ENCODE results near the gene SYF2.
A peak's percentile ranks its signal among the peaks of the same experiment; 100 is the strongest.

The SYF2 gene

GRCh38 chr1:25232866-25233784 is 823 bp upstream of the SYF2 start:
- H3K9me3 Mint-ChIP-seq: no peaks in the 10 kb centered on the region
- H3K4me3 Mint-ChIP-seq: no peak overlapping the region
- peaks cover 18 to 23% of the 10 kb centered on the region in 2 donors for H3K36me3 Mint-ChIP-seq
- no peaks in the 10 kb centered on the region for H3K27me3 Mint-ChIP-seq
- peak; percentile 82 to 83 for ATAC-seq (replicated peaks)
- H3K4me1 Mint-ChIP-seq: peaks cover 29 to 49% of the 10 kb centered on the region in 2 donors
- peak; percentile 76 for DNase-seq
- no peak overlapping the region for H3K27ac Mint-ChIP-seq

GRCh38 chr1:25223471-25223870 is 8.8 kb downstream of the SYF2 start:
- no peak for DNase-seq
- no peak for ATAC-seq (replicated peaks)
- Mint-ChIP-seq H3K27me3 (no peaks in the 10 kb centered on the region), H3K36me3 (peaks cover 41 to 53% of the 10 kb centered on the region in 2 donors), H3K4me1 (peaks cover 3 to 10% of the 10 kb centered on the region in 2 donors), H3K27ac (no peak overlapping the region), H3K4me3 (no peak overlapping the region), H3K9me3 (no peaks in the 10 kb centered on the region)

- Mint-ChIP-seq H3K9me3 (no peaks in the 10 kb centered on the region), H3K27ac (no peak overlapping the region), H3K27me3 (no peaks in the 10 kb centered on the region), H3K36me3 (peaks cover 35 to 50% of the 10 kb centered on the region in 2 donors), H3K4me3 (no peak overlapping the region), H3K4me1 (peaks cover 2 to 6% of the 10 kb centered on the region in 2 donors)
- ATAC-seq (replicated peaks) (no peak), DNase-seq (no peak)
These were observed 9.7 kb downstream of the SYF2 start for GRCh38 chr1:25222606-25223005.

GRCh38 chr1:25220666-25221065 is 11.6 kb downstream of the SYF2 start:
- Mint-ChIP-seq H3K4me3 (no peak overlapping the region), H3K27ac (no peak overlapping the region), H3K9me3 (no peaks in the 10 kb centered on the region), H3K4me1 (peaks cover 11 to 25% of the 10 kb centered on the region in 2 donors), H3K36me3 (peaks cover 33 to 44% of the 10 kb centered on the region in 2 donors), H3K27me3 (no peaks in the 10 kb centered on the region)
- ATAC-seq (replicated peaks) (no peak), DNase-seq (no peak)

- Mint-ChIP-seq H3K9me3 (no peaks in the 10 kb centered on the region), H3K4me3 (no peak overlapping the region), H3K4me1 (peaks cover 11 to 30% of the 10 kb centered on the region in 2 donors), H3K36me3 (peaks cover 31 to 41% of the 10 kb centered on the region in 2 donors), H3K27me3 (no peaks in the 10 kb centered on the region), H3K27ac (peak overlapping the region; percentile 32)
- DNase-seq (no peak), ATAC-seq (replicated peaks) (no peak)
These were observed 12.5 kb downstream of the SYF2 start for GRCh38 chr1:25219661-25220251.

- peaks cover 22 to 29% of the 10 kb centered on the region in 2 donors for H3K36me3 Mint-ChIP-seq
- no peaks in the 10 kb centered on the region for H3K27me3 Mint-ChIP-seq
- peaks cover 11 to 30% of the 10 kb centered on the region in 2 donors for H3K4me1 Mint-ChIP-seq
- ATAC-seq (replicated peaks) (no peak), DNase-seq (no peak)
- H3K4me3 Mint-ChIP-seq: no peak overlapping the region
- no peak overlapping the region for H3K27ac Mint-ChIP-seq
- no peaks in the 10 kb centered on the region for H3K9me3 Mint-ChIP-seq
These were observed 14.6 kb downstream of the SYF2 start for GRCh38 chr1:25217598-25218232.

GRCh38 chr1:25217015-25217414 is 15.3 kb downstream of the SYF2 start:
- DNase-seq (no peak), ATAC-seq (replicated peaks) (no peak)
- H3K36me3 Mint-ChIP-seq: peaks cover 21 to 29% of the 10 kb centered on the region in 2 donors
- H3K9me3 Mint-ChIP-seq: no peaks in the 10 kb centered on the region
- H3K27ac Mint-ChIP-seq: no peak overlapping the region
- no peaks in the 10 kb centered on the region for H3K27me3 Mint-ChIP-seq
- peaks cover 11 to 30% of the 10 kb centered on the region in 2 donors for H3K4me1 Mint-ChIP-seq
- no peak overlapping the region for H3K4me3 Mint-ChIP-seq

GRCh38 chr1:25216123-25216522 is 16.2 kb downstream of the SYF2 start:
- H3K27ac Mint-ChIP-seq: no peak overlapping the region
- peak; percentile 70 to 73 for ATAC-seq (replicated peaks)

GRCh38 chr1:25212725-25213124 is 19.6 kb downstream of the SYF2 start:
- ATAC-seq (replicated peaks) (no peak), DNase-seq (no peak)
- peaks cover 6 to 11% of the 10 kb centered on the region in 2 donors for H3K27me3 Mint-ChIP-seq
- H3K9me3 Mint-ChIP-seq: no peaks in the 10 kb centered on the region
- no peak overlapping the region for H3K27ac Mint-ChIP-seq
- H3K4me1 Mint-ChIP-seq: peaks cover 9 to 25% of the 10 kb centered on the region in 2 donors
- H3K4me3 Mint-ChIP-seq: no peak overlapping the region
- H3K36me3 Mint-ChIP-seq: peaks cover 4 to 6% of the 10 kb centered on the region in 2 donors

More at GRCh38 chr1:25216123-25216522, 16.2 kb downstream of the SYF2 start:
- Mint-ChIP-seq H3K27me3 (no peaks in the 10 kb centered on the region), H3K36me3 (peaks cover 17 to 24% of the 10 kb centered on the region in 2 donors), H3K9me3 (no peaks in the 10 kb centered on the region), H3K4me1 (peaks cover 11 to 30% of the 10 kb centered on the region in 2 donors), H3K4me3 (no peak overlapping the region)
- DNase-seq: no peak

GRCh38 chr1:25210728-25211127 is 21.6 kb downstream of the SYF2 start:
- Mint-ChIP-seq H3K27ac (no peak overlapping the region), H3K4me1 (peaks cover 0 to 6% of the 10 kb centered on the region in 2 donors), H3K9me3 (no peaks in the 10 kb centered on the region), H3K36me3 (no peaks in the 10 kb centered on the region), H3K27me3 (peaks cover 7 to 13% of the 10 kb centered on the region in 2 donors), H3K4me3 (no peak overlapping the region)
- no peak for ATAC-seq (replicated peaks)
- no peak for DNase-seq

- peak overlapping the region; percentile 31 for H3K27ac Mint-ChIP-seq
- DNase-seq: no peak
- H3K9me3 Mint-ChIP-seq: no peaks in the 10 kb centered on the region
- peaks cover 13 to 17% of the 10 kb centered on the region in 2 donors for H3K27me3 Mint-ChIP-seq
- no peaks in the 10 kb centered on the region for H3K36me3 Mint-ChIP-seq
- ATAC-seq (replicated peaks): no peak
- no peak overlapping the region for H3K4me3 Mint-ChIP-seq
- H3K4me1 Mint-ChIP-seq: no peaks in the 10 kb centered on the region
These were observed 22.8 kb downstream of the SYF2 start for GRCh38 chr1:25209516-25209915.

GRCh38 chr1:25208561-25209222 is 23.6 kb downstream of the SYF2 start:
- Mint-ChIP-seq H3K9me3 (no peaks in the 10 kb centered on the region), H3K36me3 (no peaks in the 10 kb centered on the region), H3K27ac (no peak overlapping the region), H3K4me3 (no peak overlapping the region), H3K4me1 (no peaks in the 10 kb centered on the region), H3K27me3 (peaks cover 13 to 17% of the 10 kb centered on the region in 2 donors)
- ATAC-seq (replicated peaks) (no peak), DNase-seq (no peak)

GRCh38 chr1:25208092-25208491 is 24.2 kb downstream of the SYF2 start:
- H3K36me3 Mint-ChIP-seq: no peaks in the 10 kb centered on the region
- peaks cover 13 to 17% of the 10 kb centered on the region in 2 donors for H3K27me3 Mint-ChIP-seq
- no peak for DNase-seq
- H3K27ac Mint-ChIP-seq: no peak overlapping the region
- H3K4me1 Mint-ChIP-seq: no peaks in the 10 kb centered on the region
- no peak for ATAC-seq (replicated peaks)
- H3K9me3 Mint-ChIP-seq: no peaks in the 10 kb centered on the region
- no peak overlapping the region for H3K4me3 Mint-ChIP-seq

- Mint-ChIP-seq H3K9me3 (no peaks in the 10 kb centered on the region), H3K27ac (no peak overlapping the region), H3K27me3 (peaks cover 13 to 17% of the 10 kb centered on the region in 2 donors), H3K4me3 (no peak overlapping the region), H3K36me3 (no peaks in the 10 kb centered on the region), H3K4me1 (no peaks in the 10 kb centered on the region)
- no peak for ATAC-seq (replicated peaks)
- DNase-seq: no peak
These were observed 26.1 kb downstream of the SYF2 start for GRCh38 chr1:25206201-25206600.
